Calu3 (cell line): Measurements from ENCODE around the gene CEP126. TPM values are rescaled to one million over a fixed set of nuclear protein-coding genes. Genes with fewer than 3 reads are reported as not detected.

Experiments used
- BruUV-seq: library from RNA; stranded (reverse); fragments of 400-500 nt; replicated peaks from 2 replicates; lab custom pipeline; 2021; lab: Mats Ljungman, UMichigan
- CTCF ChIA-PET: fragments of 300-600 bp; sonication (Branson Sonifier 250); formaldehyde crosslinking; loops from one replicate; lab custom pipeline; 2022; ENCODE audit warnings: antibody characterized with exemption; lab: Charles Lee
- DNase-seq: peaks from one replicate; pipeline ENCODE4 v3.0.0; 2022
- H3K27ac Mint-ChIP-seq: one replicate; pipeline ENCODE4 v1.8.0; 2022; ENCODE audit warnings: mixed read lengths; ENCODE audit not compliant: unreplicated experiment
- H3K27me3 Mint-ChIP-seq: one replicate; pipeline ENCODE4 v1.8.0; 2022; ENCODE audit warnings: mixed read lengths; ENCODE audit not compliant: unreplicated experiment
- H3K36me3 Mint-ChIP-seq: one replicate; pipeline ENCODE4 v1.8.0; 2022; ENCODE audit warnings: mild to moderate bottlenecking, moderate library complexity, mixed read lengths; ENCODE audit not compliant: insufficient read depth, unreplicated experiment
- H3K4me1 Mint-ChIP-seq: one replicate; pipeline ENCODE4 v1.8.0; 2022; ENCODE audit warnings: mild to moderate bottlenecking, low read depth, mixed read lengths; ENCODE audit not compliant: unreplicated experiment
- H3K4me3 Mint-ChIP-seq: one replicate; pipeline ENCODE4 v1.8.0; 2022; ENCODE audit warnings: mild to moderate bottlenecking, low read depth, moderate library complexity, mixed read lengths; ENCODE audit not compliant: unreplicated experiment
- H3K9me3 Mint-ChIP-seq: one replicate; pipeline ENCODE4 v1.8.0; 2022; ENCODE audit warnings: low read depth, mixed read lengths; ENCODE audit not compliant: unreplicated experiment
- intact Hi-C: fragments of 100-400 bp; cut with micrococcal nuclease; formaldehyde crosslinking; loops from one replicate; pipeline ENCODE4 v1.10.0; 2022; ENCODE audit not compliant: unreplicated experiment
- total RNA-seq: library from RNA; stranded (reverse); gene quantifications from 2 replicates; pipeline ENCODE4 v1.2.3, GENCODE V29; 2022
- TF ChIP-seq, protein P1 (sequence below): fragments of 200-600 bp; IDR thresholded peaks from one replicate; pipeline ENCODE4 v1.8.0; 2022; ENCODE audit warnings: antibody characterized with exemption; ENCODE audit not compliant: unreplicated experiment

CEP126 gene
- total RNA-seq, 1 experiment from 2014 or later, result 3.1 TPM

DNA sequence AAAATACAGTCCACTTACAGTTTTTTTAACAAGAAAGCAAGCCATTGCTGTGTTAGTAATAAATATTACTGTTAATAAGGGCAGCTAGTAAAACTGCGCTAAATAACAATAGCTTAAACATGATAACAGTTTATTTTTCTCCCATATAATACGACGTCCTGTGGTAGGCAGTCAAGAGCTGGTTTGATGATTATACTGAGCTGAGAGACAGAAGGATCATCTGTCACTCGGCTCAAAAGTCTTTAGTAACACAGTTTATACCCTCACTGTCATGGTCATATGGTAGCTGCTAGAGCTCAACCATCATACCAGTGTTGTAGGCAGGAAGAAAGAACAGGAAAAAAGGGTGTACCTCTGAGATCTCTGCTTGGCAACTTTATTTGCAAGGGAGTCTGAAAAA, 30.6 kb downstream of the CEP126 start:
- DNase-seq, result no peak
- Mint-ChIP-seq H3K4me3 (no peak overlapping the region), H3K4me1 (no peaks in the 10 kb centered on the region), H3K27me3 (no peaks in the 10 kb centered on the region), H3K27ac (no peak overlapping the region), H3K9me3 (no peaks in the 10 kb centered on the region), H3K36me3 (no peaks in the 10 kb centered on the region)
- BruUV-seq, result no TSS peak
- CTCF ChIA-PET, result no interaction called here
- intact Hi-C loops, result no loop called here
- TF ChIP-seq, protein P1, sequence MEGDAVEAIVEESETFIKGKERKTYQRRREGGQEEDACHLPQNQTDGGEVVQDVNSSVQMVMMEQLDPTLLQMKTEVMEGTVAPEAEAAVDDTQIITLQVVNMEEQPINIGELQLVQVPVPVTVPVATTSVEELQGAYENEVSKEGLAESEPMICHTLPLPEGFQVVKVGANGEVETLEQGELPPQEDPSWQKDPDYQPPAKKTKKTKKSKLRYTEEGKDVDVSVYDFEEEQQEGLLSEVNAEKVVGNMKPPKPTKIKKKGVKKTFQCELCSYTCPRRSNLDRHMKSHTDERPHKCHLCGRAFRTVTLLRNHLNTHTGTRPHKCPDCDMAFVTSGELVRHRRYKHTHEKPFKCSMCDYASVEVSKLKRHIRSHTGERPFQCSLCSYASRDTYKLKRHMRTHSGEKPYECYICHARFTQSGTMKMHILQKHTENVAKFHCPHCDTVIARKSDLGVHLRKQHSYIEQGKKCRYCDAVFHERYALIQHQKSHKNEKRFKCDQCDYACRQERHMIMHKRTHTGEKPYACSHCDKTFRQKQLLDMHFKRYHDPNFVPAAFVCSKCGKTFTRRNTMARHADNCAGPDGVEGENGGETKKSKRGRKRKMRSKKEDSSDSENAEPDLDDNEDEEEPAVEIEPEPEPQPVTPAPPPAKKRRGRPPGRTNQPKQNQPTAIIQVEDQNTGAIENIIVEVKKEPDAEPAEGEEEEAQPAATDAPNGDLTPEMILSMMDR, result no peak

DNA sequence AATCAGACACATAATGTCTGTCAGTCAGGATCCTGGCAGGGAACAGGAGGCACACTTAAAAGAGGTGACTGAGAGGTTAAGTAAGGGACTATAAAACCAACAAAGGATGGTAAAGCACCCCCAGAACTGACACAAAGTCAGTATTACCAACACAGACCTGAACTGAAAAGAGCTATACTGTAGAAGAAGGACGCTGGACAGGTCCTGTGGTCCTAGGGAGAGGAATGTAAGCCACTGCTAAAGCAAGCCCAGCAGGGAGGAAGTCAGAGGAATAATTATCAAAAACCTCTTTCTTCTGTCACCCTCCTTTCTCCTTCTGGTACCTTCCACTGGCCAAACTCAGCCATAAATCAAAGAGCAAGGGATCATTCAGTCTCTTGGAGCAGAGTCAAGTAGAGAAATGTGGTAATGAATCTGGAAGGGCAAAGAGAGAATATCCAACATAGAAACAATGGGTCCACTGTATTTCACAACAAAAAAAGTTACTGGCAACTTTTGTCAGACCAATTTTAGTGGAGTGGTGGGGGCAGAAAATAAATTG, 34.9 kb downstream of the CEP126 start:
- no peaks in the 10 kb centered on the region for H3K36me3 Mint-ChIP-seq
- H3K27me3 Mint-ChIP-seq, result no peaks in the 10 kb centered on the region
- CTCF ChIA-PET, result no interaction called here
- no peaks in the 10 kb centered on the region for H3K4me1 Mint-ChIP-seq
- H3K4me3 Mint-ChIP-seq, result no peak overlapping the region
- BruUV-seq, result no TSS peak
- DNase-seq, result no peak
- intact Hi-C loops, result no loop called here
- TF ChIP-seq, protein P1, result no peak
- H3K27ac Mint-ChIP-seq, result no peak overlapping the region
- H3K9me3 Mint-ChIP-seq, result no peaks in the 10 kb centered on the region

DNA sequence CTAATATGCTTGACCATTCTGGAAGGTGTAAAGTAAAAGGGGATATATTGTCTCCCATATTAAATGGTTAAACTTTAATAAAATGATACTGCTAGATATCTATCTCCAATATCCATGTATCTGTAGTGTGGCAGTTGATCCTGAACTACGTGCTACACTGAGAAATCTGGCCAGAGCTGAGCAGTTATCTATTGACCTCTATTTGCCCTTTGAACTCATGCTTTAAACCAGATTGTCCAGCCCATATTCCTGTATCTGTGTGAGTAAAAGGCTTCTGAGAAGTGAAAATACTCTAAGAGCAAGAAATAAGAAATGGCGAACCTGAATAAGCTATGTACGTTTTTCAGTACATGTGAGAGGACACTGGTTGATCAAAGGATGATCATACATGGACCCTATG, 40.5 kb downstream of the CEP126 start:
- intact Hi-C loops, result no loop called here
- Mint-ChIP-seq H3K36me3 (no peaks in the 10 kb centered on the region), H3K4me3 (no peak overlapping the region), H3K9me3 (no peaks in the 10 kb centered on the region), H3K27ac (no peak overlapping the region), H3K4me1 (no peaks in the 10 kb centered on the region), H3K27me3 (no peaks in the 10 kb centered on the region)
- TF ChIP-seq, protein P1, result no peak
- CTCF ChIA-PET, result no interaction called here
- BruUV-seq, result no TSS peak
- DNase-seq, result no peak

DNA sequence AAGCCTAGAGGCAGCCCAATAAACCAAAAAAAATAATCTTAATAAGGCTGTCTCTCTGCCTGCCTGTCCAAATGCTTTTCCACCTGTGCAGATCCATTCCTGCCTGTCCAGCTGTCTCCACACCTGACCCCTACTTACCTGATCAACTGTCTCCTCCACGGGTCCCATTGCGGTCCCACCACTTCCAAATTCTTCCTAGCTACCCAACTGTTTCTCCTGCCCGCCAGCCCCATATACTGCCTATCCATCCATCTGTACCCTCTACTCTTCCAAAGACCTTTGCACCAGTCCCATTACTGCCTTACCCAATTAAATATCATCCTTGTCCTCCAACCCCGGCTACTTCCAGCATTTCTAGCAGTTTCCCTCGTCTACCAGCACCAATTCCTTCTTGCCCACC, 40.9 kb downstream of the CEP126 start:
- no peaks in the 10 kb centered on the region for H3K27me3 Mint-ChIP-seq
- TF ChIP-seq, protein P1, result no peak
- no TSS peak for BruUV-seq
- H3K27ac Mint-ChIP-seq, result no peak overlapping the region
- no peaks in the 10 kb centered on the region for H3K4me1 Mint-ChIP-seq
- no peak for DNase-seq
- intact Hi-C loops, result no loop called here
- CTCF ChIA-PET, result no interaction called here
- no peak overlapping the region for H3K4me3 Mint-ChIP-seq
- H3K36me3 Mint-ChIP-seq, result no peaks in the 10 kb centered on the region
- no peaks in the 10 kb centered on the region for H3K9me3 Mint-ChIP-seq
